Measurements from ENCODE around the gene ANKRD39.
"Not testable (repeated sequence)": the region's sequence is repeated elsewhere in the genome, so short reads cannot be mapped to it uniquely, and the experiment has no call there.

ANKRD39 gene

GRCh38 chr2:96857667-96858372 lies at the start of gene ANKRD39:
ANKRD39 (minus strand) TSS chr2:96858016; CDS start chr2:96857987, 29 bp downstream.
- peak; percentile 99 for DNase-seq

- no peak for DNase-seq
These were observed 48.9 kb upstream of the ANKRD39 start for GRCh38 chr2:96906729-96907114.

GRCh38 chr2:96903815-96904214 lies 46.0 kb upstream of the ANKRD39 start:
- no peak for DNase-seq

- peak; percentile 83 for DNase-seq
These were observed 45.5 kb upstream of the ANKRD39 start for GRCh38 chr2:96903318-96903717.

GRCh38 chr2:96900237-96900636 lies 42.4 kb upstream of the ANKRD39 start:
- DNase-seq: no peak

- DNase-seq: no peak
These were observed 41.6 kb upstream of the ANKRD39 start for GRCh38 chr2:96899413-96899741.

GRCh38 chr2:96898641-96899412 lies 41.0 kb upstream of the ANKRD39 start:
- DNase-seq: no peak

- no peak for DNase-seq
These were observed 40.3 kb upstream of the ANKRD39 start for GRCh38 chr2:96898135-96898505.

- DNase-seq: no peak
These were observed 39.8 kb upstream of the ANKRD39 start for GRCh38 chr2:96897491-96898134.

- DNase-seq: peak; percentile 79
These were observed 38.2 kb upstream of the ANKRD39 start for GRCh38 chr2:96895746-96896651.

- DNase-seq: no peak
These were observed 37.4 kb upstream of the ANKRD39 start for GRCh38 chr2:96895032-96895745.

GRCh38 chr2:96894151-96894531 lies 36.3 kb upstream of the ANKRD39 start:
- DNase-seq: no peak

GRCh38 chr2:96893289-96894150 lies 35.7 kb upstream of the ANKRD39 start:
- no peak for DNase-seq

- DNase-seq: peak; percentile 94
These were observed 33.9 kb upstream of the ANKRD39 start for GRCh38 chr2:96891591-96892333.

- no peak for DNase-seq
These were observed 33.0 kb upstream of the ANKRD39 start for GRCh38 chr2:96890726-96891385.

GRCh38 chr2:96890252-96890651 lies 32.4 kb upstream of the ANKRD39 start:
- no peak for DNase-seq

- DNase-seq: not testable (repeated sequence)
These were observed 31.7 kb upstream of the ANKRD39 start for GRCh38 chr2:96889502-96889901.

- DNase-seq: peak; percentile 86
These were observed 30.5 kb upstream of the ANKRD39 start for GRCh38 chr2:96888072-96889011.

Data from islet precursor cell (in vitro differentiated cells).